OCI-LY7 (cell line): ENCODE data around the gene LPO.

Source experiments
- CTCF ChIP-seq: fragments of 200-600 bp; sonication (generic); conservative IDR thresholded peaks from 2 replicates; pipeline ENCODE4 v1.5.1; 2014; ENCODE audit warnings: mild to moderate bottlenecking, antibody characterized with exemption, low read length, moderate library complexity, mixed read lengths
- EZH2phosphoT487 ChIP-seq: fragments of 200-600 bp; sonication (generic); IDR thresholded peaks from 2 replicates; pipeline ENCODE4 v1.6.1; 2018; ENCODE audit warnings: low read depth, borderline replicate concordance, mild to moderate bottlenecking, mixed run types, antibody characterized with exemption, low read length, moderate library complexity, mixed read lengths

GRCh38 chr17:58317421-58318064, 79.2 kb downstream of the LPO start:
- peak; percentile 90 for TF ChIP-seq CTCF
- TF ChIP-seq EZH2phosphoT487: no peak
